WERI-Rb-1 (cell line): ENCODE data around the gene RASEF.
"Not testable (repeated sequence)": the region's sequence is repeated elsewhere in the genome, so short reads cannot be mapped to it uniquely, and the experiment has no call there.

ENCODE experiments used
- DNase-seq: peaks from one replicate; pipeline ENCODE4 v3.0.0-alpha.2; 2020
- H3K27ac ChIP-seq: fragments of 250-450 bp; sonication (Bioruptor Pico); 2 replicates; pipeline ENCODE4 v1.5.1; 2020; ENCODE audit warnings: mild to moderate bottlenecking, moderate library complexity
- H3K27me3 ChIP-seq: fragments of 250-450 bp; sonication (Bioruptor Pico); 2 replicates; pipeline ENCODE4 v1.5.1; 2021; ENCODE audit warnings: mild to moderate bottlenecking, low read depth, moderate library complexity; ENCODE audit not compliant: insufficient read depth, severe bottlenecking
- H3K36me3 ChIP-seq: fragments of 250-450 bp; sonication (Bioruptor Pico); 2 replicates; pipeline ENCODE4 v1.5.1; 2020; ENCODE audit warnings: mild to moderate bottlenecking, moderate library complexity
- H3K4me3 ChIP-seq: 2 replicates; pipeline ENCODE4 v1.5.1; 2011; ENCODE audit warnings: low read depth, mild to moderate bottlenecking, control low read depth, low read length
- H3K9me3 ChIP-seq: fragments of 250-450 bp; sonication (Bioruptor Pico); 2 replicates; pipeline ENCODE4 v1.5.1; 2021; ENCODE audit warnings: mild to moderate bottlenecking, moderate library complexity; ENCODE audit not compliant: severe bottlenecking
- CTCF ChIP-seq: IDR thresholded peaks from 2 replicates; pipeline ENCODE4 v1.5.1; 2011; ENCODE audit warnings: low read depth, mild to moderate bottlenecking, control low read depth, inconsistent platforms, low read length

The RASEF gene

GRCh38 chr9:83106263-83106662 is 43.3 kb upstream of the RASEF start:
- Histone ChIP-seq H3K4me3 (no peak overlapping the region), H3K27ac (no peak overlapping the region), H3K27me3 (no peaks in the 10 kb centered on the region), H3K9me3 (no peaks in the 10 kb centered on the region), H3K36me3 (no peaks in the 10 kb centered on the region)
- TF ChIP-seq CTCF, result no peak
- no peak for DNase-seq

GRCh38 chr9:83097633-83098032 is 34.7 kb upstream of the RASEF start:
- H3K27me3 ChIP-seq, result no peaks in the 10 kb centered on the region
- H3K36me3 ChIP-seq, result no peaks in the 10 kb centered on the region
- no peak overlapping the region for H3K27ac ChIP-seq
- no peak for DNase-seq
- H3K9me3 ChIP-seq, result no peaks in the 10 kb centered on the region
- H3K4me3 ChIP-seq, result no peak overlapping the region
- no peak for TF ChIP-seq CTCF

GRCh38 chr9:83093311-83093710 is 30.4 kb upstream of the RASEF start:
- H3K36me3 ChIP-seq, DNase-seq, H3K4me3 ChIP-seq, H3K27me3 ChIP-seq, H3K9me3 ChIP-seq, H3K27ac ChIP-seq: not testable (repeated sequence)

- no peaks in the 10 kb centered on the region for H3K27me3 ChIP-seq
- TF ChIP-seq CTCF, result no peak
- H3K4me3 ChIP-seq, result no peak overlapping the region
- H3K9me3 ChIP-seq, result no peaks in the 10 kb centered on the region
- H3K36me3 ChIP-seq, result no peaks in the 10 kb centered on the region
- no peak overlapping the region for H3K27ac ChIP-seq
- DNase-seq, result peak; percentile 11
These were observed 18.9 kb upstream of the RASEF start for GRCh38 chr9:83081846-83082245.

- H3K27ac ChIP-seq, result no peak overlapping the region
- no peaks in the 10 kb centered on the region for H3K27me3 ChIP-seq
- H3K36me3 ChIP-seq, result no peaks in the 10 kb centered on the region
- no peak for TF ChIP-seq CTCF
- H3K9me3 ChIP-seq, result no peaks in the 10 kb centered on the region
- no peak overlapping the region for H3K4me3 ChIP-seq
- DNase-seq, result no peak
These were observed 18.1 kb upstream of the RASEF start for GRCh38 chr9:83081010-83081409.

GRCh38 chr9:83075932-83076331 is 13.0 kb upstream of the RASEF start:
- not testable (repeated sequence) for H3K27ac ChIP-seq, H3K4me3 ChIP-seq, H3K36me3 ChIP-seq, DNase-seq, H3K27me3 ChIP-seq, H3K9me3 ChIP-seq

GRCh38 chr9:83072498-83072897 is 9.6 kb upstream of the RASEF start:
- not testable (repeated sequence) for H3K27me3 ChIP-seq, H3K9me3 ChIP-seq, H3K36me3 ChIP-seq, H3K4me3 ChIP-seq, H3K27ac ChIP-seq, DNase-seq
